ENCODE results near the gene SIPA1L3.

- TF ChIP-seq CTCF (IDR thresholded peaks at IDR 0.05; ENCODE audit: low read length) (no peak), EZH2phosphoT487 (IDR thresholded peaks at IDR 0.05; ENCODE audit: low read length) (no peak)
These were observed 148.9 kb downstream of the SIPA1L3 start for GRCh38 chr19:38055655-38056521.
